Gastrocnemius medialis (tissue), 4 donors: ENCODE data around the gene SELENOO.

Experiments used
- POLR2A ChIP-seq, 2 donors: fragments of 450-650 bp; IDR thresholded peaks; one replicate each; pipeline ENCODE4 v1.6.1; 2017; ENCODE audit warnings: antibody characterized with exemption in 2 of 2, mild to moderate bottlenecking in 2 of 2, moderate library complexity in 2 of 2
- TF ChIP-seq, protein P1 (sequence below), 5 experiments: fragments of 450-650 bp in 3 of 5; fragments of 200-600 bp in 2 of 5; sonication (generic) in 2 of 5; IDR thresholded peaks in 4 of 5; conservative IDR thresholded peaks in 1 of 5; 1 replicate in 4 of 5; 2 replicates in 1 of 5; pipeline ENCODE4 v1.5.1; 2016 to 2019; ENCODE audit warnings: antibody characterized with exemption in 5 of 5, mild to moderate bottlenecking in 3 of 5, moderate library complexity in 3 of 5

- no peak for TF ChIP-seq POLR2A (IDR thresholded peaks at IDR 0.05)
- TF ChIP-seq, protein P1, sequence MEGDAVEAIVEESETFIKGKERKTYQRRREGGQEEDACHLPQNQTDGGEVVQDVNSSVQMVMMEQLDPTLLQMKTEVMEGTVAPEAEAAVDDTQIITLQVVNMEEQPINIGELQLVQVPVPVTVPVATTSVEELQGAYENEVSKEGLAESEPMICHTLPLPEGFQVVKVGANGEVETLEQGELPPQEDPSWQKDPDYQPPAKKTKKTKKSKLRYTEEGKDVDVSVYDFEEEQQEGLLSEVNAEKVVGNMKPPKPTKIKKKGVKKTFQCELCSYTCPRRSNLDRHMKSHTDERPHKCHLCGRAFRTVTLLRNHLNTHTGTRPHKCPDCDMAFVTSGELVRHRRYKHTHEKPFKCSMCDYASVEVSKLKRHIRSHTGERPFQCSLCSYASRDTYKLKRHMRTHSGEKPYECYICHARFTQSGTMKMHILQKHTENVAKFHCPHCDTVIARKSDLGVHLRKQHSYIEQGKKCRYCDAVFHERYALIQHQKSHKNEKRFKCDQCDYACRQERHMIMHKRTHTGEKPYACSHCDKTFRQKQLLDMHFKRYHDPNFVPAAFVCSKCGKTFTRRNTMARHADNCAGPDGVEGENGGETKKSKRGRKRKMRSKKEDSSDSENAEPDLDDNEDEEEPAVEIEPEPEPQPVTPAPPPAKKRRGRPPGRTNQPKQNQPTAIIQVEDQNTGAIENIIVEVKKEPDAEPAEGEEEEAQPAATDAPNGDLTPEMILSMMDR (IDR thresholded peaks at IDR 0.05 in 4 of 5, conservative IDR thresholded peaks at IDR 0.05 in 1 of 5) = no peak
Observed at GRCh38 chr22:50262973-50263617, 62.3 kb downstream of the SELENOO start.
